Neural cell (in vitro differentiated cells): ENCODE data around the gene TAF1A. TPM values are rescaled to one million over a fixed set of nuclear protein-coding genes. Genes with fewer than 3 reads are reported as not detected.

Experiments
- H2AFZ ChIP-seq: fragments of 200-600, 300-800 bp; sonication (generic), shearing (Covaris generic); 2 replicates; pipeline ENCODE4 v1.6.0; 2014; ENCODE audit warnings: low read depth, mild to moderate bottlenecking, antibody characterized with exemption, low read length, moderate library complexity
- H3F3A ChIP-seq: fragments of 200-600 bp; shearing (Covaris generic); 2 replicates; pipeline ENCODE4 v1.6.1; 2016; ENCODE audit warnings: mild to moderate bottlenecking, moderate library complexity, mixed read lengths, antibody characterized with exemption, low read length; ENCODE audit not compliant: insufficient read depth, poor library complexity, severe bottlenecking
- H3K27ac ChIP-seq: fragments of 200-600, 300-800 bp; sonication (generic), shearing (Covaris generic); 2 replicates; pipeline ENCODE4 v1.5.1; 2014; ENCODE audit warnings: mild to moderate bottlenecking, low read length, moderate library complexity
- H3K27me3 ChIP-seq: fragments of 300-800, 200-600 bp; sonication (generic), shearing (Covaris generic); 2 replicates; pipeline ENCODE4 v1.6.0; 2014; ENCODE audit warnings: mild to moderate bottlenecking, low read depth, low read length, moderate library complexity; ENCODE audit not compliant: insufficient read depth
- H3K36me3 ChIP-seq: fragments of 300-800, 200-600 bp; sonication (generic), shearing (Covaris generic); 2 replicates; pipeline ENCODE4 v1.5.1; 2014; ENCODE audit warnings: mild to moderate bottlenecking, antibody characterized with exemption, low read length, moderate library complexity; ENCODE audit not compliant: insufficient read depth
- H3K4me2 ChIP-seq: fragments of 300-800, 200-600 bp; sonication (generic), shearing (Covaris generic); 2 replicates; pipeline ENCODE4 v1.6.0; 2014; ENCODE audit warnings: mild to moderate bottlenecking, low read length
- H3K4me3 ChIP-seq: fragments of 300-800, 200-600 bp; sonication (generic), shearing (Covaris generic); 2 replicates; pipeline ENCODE4 v1.5.1; 2014; ENCODE audit warnings: mild to moderate bottlenecking, low read length, moderate library complexity
- H3K79me2 ChIP-seq: fragments of 200-600 bp; shearing (Covaris generic); replicated peaks from 2 replicates; pipeline ENCODE4 v1.6.0; 2014; ENCODE audit warnings: mild to moderate bottlenecking, low read length, moderate library complexity; ENCODE audit not compliant: insufficient read depth
- H3K9ac ChIP-seq: fragments of 300-800, 200-600 bp; sonication (generic), shearing (Covaris generic); 2 replicates; pipeline ENCODE4 v1.6.1; 2016; ENCODE audit warnings: mild to moderate bottlenecking, low read length, mixed read lengths
- H3K9me2 ChIP-seq: fragments of 200-600 bp; shearing (Covaris generic); 2 replicates; pipeline ENCODE4 v1.6.1; 2016; ENCODE audit warnings: mild to moderate bottlenecking, low read length, mixed read lengths; ENCODE audit not compliant: insufficient read depth
- H3K9me3 ChIP-seq: fragments of 200-600, 300-800 bp; sonication (generic), shearing (Covaris generic); 2 replicates; pipeline ENCODE4 v1.6.1; 2016; ENCODE audit warnings: mild to moderate bottlenecking, mixed run types, low read length, moderate library complexity, mixed read lengths
- H4K20me1 ChIP-seq: fragments of 200-600 bp; shearing (Covaris generic); 2 replicates; pipeline ENCODE4 v1.6.1; 2016; ENCODE audit warnings: mild to moderate bottlenecking, mixed run types; ENCODE audit not compliant: insufficient read depth
- CTCF ChIP-seq: fragments of 450-650 bp; IDR thresholded peaks from 2 replicates; pipeline ENCODE4 v1.5.1; 2014; ENCODE audit warnings: antibody characterized with exemption, mild to moderate bottlenecking, moderate library complexity; ENCODE audit not compliant: poor library complexity, severe bottlenecking
- EP300 ChIP-seq: fragments of 450-650 bp; conservative IDR thresholded peaks from 2 replicates; pipeline ENCODE4 v1.6.1; 2014; ENCODE audit warnings: antibody characterized with exemption, mild to moderate bottlenecking, moderate library complexity; ENCODE audit not compliant: poor library complexity, severe bottlenecking
- EZH2 ChIP-seq: fragments of 200-600, 300-800 bp; shearing (Covaris generic), sonication (generic); IDR thresholded peaks from 2 replicates; pipeline ENCODE4 v1.6.1; 2014; ENCODE audit warnings: antibody characterized with exemption, low read length, borderline replicate concordance, mild to moderate bottlenecking; ENCODE audit not compliant: insufficient read depth, poor library complexity, severe bottlenecking
- MXI1 ChIP-seq: fragments of 450-650 bp; conservative IDR thresholded peaks from 2 replicates; pipeline ENCODE4 v1.6.1; 2014; ENCODE audit warnings: antibody characterized with exemption, mild to moderate bottlenecking; ENCODE audit not compliant: poor library complexity, severe bottlenecking
- POLR2AphosphoS5 ChIP-seq: IDR thresholded peaks from 2 replicates; pipeline ENCODE4 v1.6.1; 2012
- RAD21 ChIP-seq: fragments of 450-650 bp; conservative IDR thresholded peaks from 2 replicates; pipeline ENCODE4 v1.6.1; 2014; ENCODE audit warnings: antibody characterized with exemption, mild to moderate bottlenecking, moderate library complexity
- REST ChIP-seq: IDR thresholded peaks from 2 replicates; pipeline ENCODE4 v1.6.1; 2012; ENCODE audit warnings: borderline replicate concordance
- SMC3 ChIP-seq: fragments of 450-650 bp; conservative IDR thresholded peaks from 2 replicates; pipeline ENCODE4 v1.6.1; 2014; ENCODE audit warnings: antibody characterized with exemption, mild to moderate bottlenecking, moderate library complexity; ENCODE audit not compliant: poor library complexity
- TAF1 ChIP-seq: IDR thresholded peaks from 2 replicates; pipeline ENCODE4 v1.6.1; 2012; ENCODE audit warnings: low read depth
- polyA plus RNA-seq: library from polyadenylated mRNA; depleted of rRNA; stranded (reverse); fragments of >200 nt; gene quantifications from 2 replicates; pipeline ENCODE4 v1.2.3, GENCODE V29; 2014

The TAF1A gene
- polyA plus RNA-seq, 1 donor from 2014 or later: 25.5 TPM

- H3K9me2 ChIP-seq: no peaks in the 10 kb centered on the region
- no peaks in the 10 kb centered on the region for H3F3A ChIP-seq
- no peaks in the 10 kb centered on the region for H3K27me3 ChIP-seq
- no peaks in the 10 kb centered on the region for H3K9me3 ChIP-seq
- H3K9ac ChIP-seq: no peak overlapping the region
- no peak overlapping the region for H3K4me2 ChIP-seq
- no peak for TF ChIP-seq MXI1
- no peak for TF ChIP-seq EZH2
- TF ChIP-seq REST: no peak
- TF ChIP-seq CTCF: no peak
- TF ChIP-seq POLR2AphosphoS5: no peak
- no peak for TF ChIP-seq TAF1
- no peak for TF ChIP-seq SMC3
- no peak for TF ChIP-seq EP300
- no peak for TF ChIP-seq RAD21
- no peaks in the 10 kb centered on the region for H3K36me3 ChIP-seq
- no peaks in the 10 kb centered on the region for H3K79me2 ChIP-seq
- no peaks in the 10 kb centered on the region for H4K20me1 ChIP-seq
- no peak overlapping the region for H3K27ac ChIP-seq
- no peak overlapping the region for H2AFZ ChIP-seq
- no peak overlapping the region for H3K4me3 ChIP-seq
These were observed 40.3 kb upstream of the TAF1A start for GRCh38 chr1:222629921-222630535.

- H3K79me2 ChIP-seq: no peaks in the 10 kb centered on the region
- no peak overlapping the region for H3K27ac ChIP-seq
- no peak overlapping the region for H3K9ac ChIP-seq
- no peaks in the 10 kb centered on the region for H3K9me3 ChIP-seq
- TF ChIP-seq EZH2: no peak
- TF ChIP-seq TAF1: no peak
- no peak for TF ChIP-seq CTCF
- no peak for TF ChIP-seq EP300
- H3K9me2 ChIP-seq: no peaks in the 10 kb centered on the region
- H3F3A ChIP-seq: no peaks in the 10 kb centered on the region
- H3K36me3 ChIP-seq: no peaks in the 10 kb centered on the region
- H3K27me3 ChIP-seq: no peaks in the 10 kb centered on the region
- H2AFZ ChIP-seq: no peak overlapping the region
- H4K20me1 ChIP-seq: no peaks in the 10 kb centered on the region
- no peak overlapping the region for H3K4me2 ChIP-seq
- no peak overlapping the region for H3K4me3 ChIP-seq
These were observed 37.5 kb upstream of the TAF1A start for GRCh38 chr1:222627232-222627631.
